H9 (cell line): ENCODE measurements around the gene RPS15. TPM values are rescaled to one million over a fixed set of nuclear protein-coding genes. Genes with fewer than 3 reads are reported as not detected.

Experiments used
- DNase-seq: peaks from one replicate; pipeline ENCODE4 v3.0.0-alpha.2; 2017
- H2AFZ ChIP-seq: one replicate; pipeline ENCODE4 v1.6.1; 2013; ENCODE audit warnings: mild to moderate bottlenecking, low read length, control low read depth, moderate library complexity
- H2AK5ac ChIP-seq: 2 replicates; pipeline ENCODE4 v1.6.1; 2013; ENCODE audit warnings: low read length, control low read depth, mixed read lengths; ENCODE audit not compliant: insufficient read length
- H2BK120ac ChIP-seq: one replicate; pipeline ENCODE4 v1.6.1; 2013; ENCODE audit warnings: low read depth, mild to moderate bottlenecking, low read length, control low read depth, inconsistent platforms; ENCODE audit not compliant: poor library complexity, severe bottlenecking
- H2BK12ac ChIP-seq: 2 replicates; pipeline ENCODE4 v1.6.1; 2013; ENCODE audit warnings: low read length, control low read depth, mixed read lengths, low read depth; ENCODE audit not compliant: insufficient read length
- H2BK15ac ChIP-seq: 2 replicates; pipeline ENCODE4 v1.6.1; 2013; ENCODE audit warnings: low read depth, low read length, control low read depth
- H2BK20ac ChIP-seq: one replicate; pipeline ENCODE4 v1.6.1; 2013; ENCODE audit warnings: low read depth, mild to moderate bottlenecking, low read length, control low read depth, inconsistent platforms; ENCODE audit not compliant: poor library complexity, severe bottlenecking
- H2BK5ac ChIP-seq: 2 replicates; pipeline ENCODE4 v1.6.1; 2013; ENCODE audit warnings: low read length, control low read depth, mixed read lengths; ENCODE audit not compliant: insufficient read length
- H3K14ac ChIP-seq: 2 replicates; pipeline ENCODE4 v1.6.1; 2013; ENCODE audit warnings: low read length, control low read depth; ENCODE audit not compliant: insufficient read depth
- H3K18ac ChIP-seq: 2 replicates; pipeline ENCODE4 v1.6.1; 2013; ENCODE audit warnings: low read depth, mild to moderate bottlenecking, mixed read lengths, low read length, control low read depth; ENCODE audit not compliant: insufficient read length
- H3K23ac ChIP-seq: 2 replicates; pipeline ENCODE4 v1.6.1; 2013; ENCODE audit warnings: low read length, control low read depth, mixed read lengths, low read depth; ENCODE audit not compliant: insufficient read length
- H3K23me2 ChIP-seq: 2 replicates; pipeline ENCODE4 v1.6.1; 2013; ENCODE audit warnings: low read depth, mild to moderate bottlenecking, mixed read lengths, low read length, control low read depth; ENCODE audit not compliant: insufficient read length, poor library complexity, severe bottlenecking
- H3K27ac ChIP-seq: 2 replicates; pipeline ENCODE4 v1.5.1; 2013; ENCODE audit warnings: low read length, control low read depth, mixed read lengths, low read depth; ENCODE audit not compliant: insufficient read length
- H3K27me3 ChIP-seq: 2 replicates; pipeline ENCODE4 v1.6.1; 2013; ENCODE audit warnings: low read length, control low read depth, inconsistent platforms; ENCODE audit not compliant: insufficient read depth
- H3K4ac ChIP-seq: 2 replicates; pipeline ENCODE4 v1.6.1; 2013; ENCODE audit warnings: low read depth, mild to moderate bottlenecking, control low read depth, inconsistent platforms, low read length, moderate library complexity
- H3K4me1 ChIP-seq: 2 replicates; pipeline ENCODE4 v1.6.1; 2013; ENCODE audit warnings: low read length, control low read depth, inconsistent platforms; ENCODE audit not compliant: insufficient read depth
- H3K4me2 ChIP-seq: 2 replicates; pipeline ENCODE4 v1.6.1; 2013; ENCODE audit warnings: low read length, control low read depth, mixed read lengths; ENCODE audit not compliant: insufficient read length, insufficient read depth
- H3K56ac ChIP-seq: 2 replicates; pipeline ENCODE4 v1.6.1; 2013; ENCODE audit warnings: low read depth, mild to moderate bottlenecking, mixed read lengths, low read length, control low read depth; ENCODE audit not compliant: insufficient read length
- H3K79me1 ChIP-seq: 2 replicates; pipeline ENCODE4 v1.6.1; 2013; ENCODE audit warnings: low read depth, mild to moderate bottlenecking, moderate library complexity, low read length, control low read depth, inconsistent platforms; ENCODE audit not compliant: insufficient read depth, poor library complexity, severe bottlenecking
- H3K79me2 ChIP-seq: 2 replicates; pipeline ENCODE4 v1.6.1; 2013; ENCODE audit warnings: low read length, control low read depth, inconsistent platforms; ENCODE audit not compliant: insufficient read depth
- H3K9ac ChIP-seq: 2 replicates; pipeline ENCODE4 v1.6.1; 2013; ENCODE audit warnings: low read length, control low read depth, mixed read lengths; ENCODE audit not compliant: insufficient read length; ENCODE audit errors: extremely low read depth
- H3K9me3 ChIP-seq: one replicate; pipeline ENCODE4 v1.6.1; 2013; ENCODE audit warnings: low read depth, low read length, inconsistent platforms; ENCODE audit not compliant: control insufficient read depth
- H3T11ph ChIP-seq: one replicate; pipeline ENCODE4 v1.6.1; 2013; ENCODE audit warnings: mild to moderate bottlenecking, low read length, control low read depth, inconsistent platforms
- H4K20me1 ChIP-seq: one replicate; pipeline ENCODE4 v1.6.1; 2013; ENCODE audit not compliant: control insufficient read depth, insufficient read length, insufficient read depth
- H4K5ac ChIP-seq: 2 replicates; pipeline ENCODE4 v1.6.1; 2013; ENCODE audit warnings: low read depth, mild to moderate bottlenecking, mixed read lengths, low read length, control low read depth; ENCODE audit not compliant: insufficient read length
- H4K8ac ChIP-seq: replicated peaks from 2 replicates; pipeline ENCODE4 v1.6.1; 2013; ENCODE audit warnings: low read length, control low read depth, mixed read lengths, low read depth; ENCODE audit not compliant: insufficient read length
- H4K91ac ChIP-seq: 2 replicates; pipeline ENCODE4 v1.6.1; 2013; ENCODE audit warnings: low read depth, mild to moderate bottlenecking, moderate library complexity, mixed read lengths, low read length, control low read depth; ENCODE audit not compliant: insufficient read length
- H3K27ac Mint-ChIP-seq, 3 experiments: 2 replicates in 2 of 3; 3 replicates in 1 of 3; pipeline ENCODE4 v1.8.0; 2020 to 2021; ENCODE audit warnings: mixed read lengths in 3 of 3, mild to moderate bottlenecking in 1 of 3, moderate library complexity in 1 of 3
- H3K27me3 Mint-ChIP-seq: 2 replicates; pipeline ENCODE4 v1.8.0; 2021; ENCODE audit warnings: low read depth, mild to moderate bottlenecking, moderate library complexity, mixed read lengths
- H3K36me3 Mint-ChIP-seq, 3 experiments: 2 replicates in 2 of 3; 3 replicates in 1 of 3; pipeline ENCODE4 v1.8.0; 2020 to 2021; ENCODE audit warnings: low read depth in 3 of 3, mixed read lengths in 3 of 3; ENCODE audit not compliant: insufficient read depth in 1 of 3
- H3K4me1 Mint-ChIP-seq, 2 experiments: 2 replicates each; pipeline ENCODE4 v1.8.0; 2020; ENCODE audit warnings: mixed read lengths in 2 of 2
- H3K4me3 Mint-ChIP-seq, 2 experiments: 2 replicates in 1 of 2; 3 replicates in 1 of 2; pipeline ENCODE4 v1.8.0; 2020 to 2021; ENCODE audit warnings: mild to moderate bottlenecking in 2 of 2, mixed read lengths in 2 of 2, moderate library complexity in 1 of 2
- H3K9me3 Mint-ChIP-seq, 2 experiments: 2 replicates in 1 of 2; 3 replicates in 1 of 2; pipeline ENCODE4 v1.8.0; 2020; ENCODE audit warnings: mild to moderate bottlenecking in 2 of 2, mixed read lengths in 2 of 2, moderate library complexity in 1 of 2
- CTCF ChIP-seq: fragments of 200-600 bp; sonication (generic); conservative IDR thresholded peaks from 3 replicates; pipeline ENCODE4 v1.8.0; 2021; ENCODE audit warnings: antibody characterized with exemption, mild to moderate bottlenecking
- WGBS: extraction: QIAGEN DNeasy Blood & Tissue Kit; methylation state at CpG from one replicate; pipeline ENCODE4 v1.1.7; 2013; ENCODE audit warnings: missing lambda C conversion rate, low lambda C conversion rate, mixed read lengths; ENCODE audit not compliant: insufficient read length; ENCODE audit errors: extremely low coverage; 5-methylcytosine and 5-hydroxymethylcytosine counted together
- total RNA-seq: library from RNA; stranded (reverse); gene quantifications from 2 replicates; pipeline ENCODE4 v1.2.1, GENCODE V29; 2021

Gene RPS15
- total RNA-seq, 1 experiment from 2014 or later: 1,628 TPM

GRCh38 chr19:1408300-1409203, 29.6 kb upstream of the RPS15 start:
- peaks cover 16 to 33% (median 32%) of the 10 kb centered on the region in 3 experiments for H3K36me3 Mint-ChIP-seq
- no peaks in the 10 kb centered on the region for H3K9me3 ChIP-seq
- no peak overlapping the region for H4K5ac ChIP-seq
- no peak overlapping the region for H4K91ac ChIP-seq
- H2BK120ac ChIP-seq: no peak overlapping the region
- peak overlapping the region; percentile 64 for H3K9ac ChIP-seq
- H2BK15ac ChIP-seq: no peak overlapping the region
- H3K14ac ChIP-seq: peak overlapping the region; percentile 88
- no peak overlapping the region for H2BK20ac ChIP-seq
- H3K27ac Mint-ChIP-seq: peak overlapping the region; percentile 93 to 99 (median 93)
- H3K9me3 Mint-ChIP-seq: no peaks in the 10 kb centered on the region
- no peak overlapping the region for H2AFZ ChIP-seq
- no peak overlapping the region for H3K23ac ChIP-seq
- no peak overlapping the region; the same call in 1 of the 2 replicates for H3K4ac ChIP-seq
- H3K27ac ChIP-seq: no peak overlapping the region
- WGBS: no CpG with 5 or more reads among the region's 69 CpGs
- H3K56ac ChIP-seq: no peak overlapping the region
- H4K8ac ChIP-seq: no peak overlapping the region
- peaks cover 54% of the 10 kb centered on the region for H3K79me2 ChIP-seq
- no peak overlapping the region for H2AK5ac ChIP-seq
- H3T11ph ChIP-seq: no peak overlapping the region
- no peak overlapping the region for H2BK5ac ChIP-seq
- H2BK12ac ChIP-seq: no peak overlapping the region
- no peak for TF ChIP-seq CTCF
- H3K27me3 Mint-ChIP-seq: peaks cover 2% of the 10 kb centered on the region; the same call in 1 of the 2 replicates
- H3K4me1 Mint-ChIP-seq: peaks cover 34 to 35% of the 10 kb centered on the region in 2 experiments
- no peak for DNase-seq
- H3K4me2 ChIP-seq: peak overlapping the region; percentile 85
- H4K20me1 ChIP-seq: no peaks in the 10 kb centered on the region
- H3K79me1 ChIP-seq: no peaks in the 10 kb centered on the region
- H3K4me3 Mint-ChIP-seq: peak overlapping the region; percentile 92 to 98
- H3K23me2 ChIP-seq: peaks cover 6% of the 10 kb centered on the region
- H3K4me1 ChIP-seq: no peaks in the 10 kb centered on the region; the same call in 1 of the 2 replicates
- no peaks in the 10 kb centered on the region for H3K27me3 ChIP-seq
- no peak overlapping the region for H3K18ac ChIP-seq
